Adrenal gland (tissue), 5 donors: ENCODE data around the gene PAX5.

Experiments
- POLR2A ChIP-seq, 2 donors: fragments of 450-650 bp; IDR thresholded peaks; one replicate each; pipeline ENCODE4 v1.6.1; 2017; ENCODE audit warnings: antibody characterized with exemption in 2 of 2, mild to moderate bottlenecking in 2 of 2, moderate library complexity in 1 of 2
- TF ChIP-seq, protein P1 (sequence below), 6 experiments: fragments of 450-650 bp in 4 of 6; fragments of 200-600 bp in 2 of 6; sonication (generic) in 1 of 6; IDR thresholded peaks; 1 replicate in 5 of 6; 2 replicates in 1 of 6; pipeline versions ENCODE4 v1.5.1 to v1.8.0; 2016 to 2021; ENCODE audit warnings: antibody characterized with exemption in 6 of 6, mild to moderate bottlenecking in 2 of 6, moderate library complexity in 1 of 6
- donor health status: DM: no; HTN: no; CAD: no.

DNA sequence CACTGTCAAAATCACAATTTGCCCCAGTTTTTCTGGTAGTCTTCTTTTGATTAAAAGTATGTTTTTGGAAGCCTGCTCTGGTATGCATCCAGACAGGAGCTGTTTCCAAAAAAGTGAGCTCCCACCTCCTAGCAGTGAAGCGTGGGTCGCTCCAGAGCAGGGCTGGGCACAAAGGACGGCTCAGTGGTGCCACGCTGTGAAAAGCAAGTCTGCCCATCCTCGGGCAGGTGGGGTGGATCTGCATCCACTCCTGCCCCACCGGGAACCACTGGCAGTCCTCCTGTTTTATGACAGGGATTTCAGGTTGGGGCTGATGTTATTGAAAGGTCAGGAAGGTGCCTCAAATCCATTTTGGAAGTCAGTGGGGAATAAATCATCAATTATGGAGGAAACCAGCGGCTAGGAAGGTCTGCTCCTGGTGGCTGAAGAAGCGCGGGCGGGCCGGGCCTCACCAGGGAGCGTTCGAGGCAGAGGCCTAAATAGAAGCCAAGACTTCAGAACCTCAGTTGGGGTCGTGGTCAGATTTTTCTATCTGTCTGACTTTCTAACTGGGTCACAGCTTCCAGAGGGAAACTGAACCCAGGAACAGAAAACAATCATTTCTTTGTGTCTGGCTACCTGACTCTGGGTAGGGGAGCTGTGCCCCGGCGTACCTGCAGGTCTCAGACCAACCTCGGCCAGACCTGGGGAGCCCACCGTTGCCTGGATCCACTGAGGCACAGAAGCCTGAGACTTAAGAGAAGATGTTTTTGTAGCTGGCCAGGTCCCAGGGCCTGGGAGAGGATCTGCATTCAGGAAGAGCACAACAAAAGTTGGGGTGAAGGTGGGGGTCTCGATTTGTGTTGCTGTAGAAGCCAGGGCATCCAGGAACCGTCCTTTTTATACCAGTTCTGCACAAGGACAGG, 168.1 kb downstream of the PAX5 start:
- TF ChIP-seq, protein P1, sequence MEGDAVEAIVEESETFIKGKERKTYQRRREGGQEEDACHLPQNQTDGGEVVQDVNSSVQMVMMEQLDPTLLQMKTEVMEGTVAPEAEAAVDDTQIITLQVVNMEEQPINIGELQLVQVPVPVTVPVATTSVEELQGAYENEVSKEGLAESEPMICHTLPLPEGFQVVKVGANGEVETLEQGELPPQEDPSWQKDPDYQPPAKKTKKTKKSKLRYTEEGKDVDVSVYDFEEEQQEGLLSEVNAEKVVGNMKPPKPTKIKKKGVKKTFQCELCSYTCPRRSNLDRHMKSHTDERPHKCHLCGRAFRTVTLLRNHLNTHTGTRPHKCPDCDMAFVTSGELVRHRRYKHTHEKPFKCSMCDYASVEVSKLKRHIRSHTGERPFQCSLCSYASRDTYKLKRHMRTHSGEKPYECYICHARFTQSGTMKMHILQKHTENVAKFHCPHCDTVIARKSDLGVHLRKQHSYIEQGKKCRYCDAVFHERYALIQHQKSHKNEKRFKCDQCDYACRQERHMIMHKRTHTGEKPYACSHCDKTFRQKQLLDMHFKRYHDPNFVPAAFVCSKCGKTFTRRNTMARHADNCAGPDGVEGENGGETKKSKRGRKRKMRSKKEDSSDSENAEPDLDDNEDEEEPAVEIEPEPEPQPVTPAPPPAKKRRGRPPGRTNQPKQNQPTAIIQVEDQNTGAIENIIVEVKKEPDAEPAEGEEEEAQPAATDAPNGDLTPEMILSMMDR (IDR thresholded peaks at IDR 0.05): no peak
- no peak for TF ChIP-seq POLR2A (IDR thresholded peaks at IDR 0.05)
